Activated CD4-positive, alpha-beta T cell treated with anti-CD3 and anti-CD28 coated beads, Interleukin-2, amount 50 U/mL, for 1 hour (primary cell): Measurements from ENCODE around the gene SMARCD3.

ENCODE experiments used
- DNase-seq: peaks from one replicate; pipeline ENCODE4 v3.0.0-alpha.2; 2020

SMARCD3 gene

GRCh38 chr7:151272405-151272804 is 23.9 kb upstream of the SMARCD3 start:
- no peak for DNase-seq

DNA sequence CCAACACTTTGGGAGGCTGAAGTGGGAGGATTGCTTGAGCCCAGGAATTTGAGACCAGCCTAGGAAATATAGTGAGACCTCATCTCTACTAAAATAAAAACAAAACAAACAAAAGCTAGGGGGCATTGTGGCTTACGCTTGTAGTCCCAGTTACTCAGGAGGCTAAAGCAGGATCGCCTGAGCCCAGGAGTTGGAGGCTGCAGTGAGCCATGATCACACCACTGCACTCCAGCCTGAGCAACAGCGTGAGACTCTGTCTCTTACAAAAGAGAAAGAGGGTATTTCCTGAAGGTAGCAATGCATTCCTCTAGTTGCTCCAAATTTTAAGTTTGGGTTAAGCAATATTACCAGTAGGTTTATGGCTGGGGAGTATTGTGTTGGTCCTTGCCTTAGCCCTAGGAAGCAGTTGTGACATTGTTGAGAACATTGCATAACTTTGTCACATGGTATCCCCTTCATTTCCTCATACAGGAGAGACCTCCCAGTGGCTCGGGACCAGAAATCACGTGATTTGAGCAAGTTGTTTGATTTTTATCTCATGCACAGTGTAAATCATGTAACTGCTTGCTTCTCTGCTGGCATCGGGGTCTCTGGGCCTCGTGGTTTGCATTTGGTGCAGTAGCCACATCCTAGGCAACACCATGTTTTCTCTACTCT is 23.3 kb upstream of the SMARCD3 start:
- no peak for DNase-seq

- DNase-seq: no peak
Measured at GRCh38 chr7:151269511-151269910, 21.0 kb upstream of the SMARCD3 start.

GRCh38 chr7:151265351-151265931 is 16.9 kb upstream of the SMARCD3 start:
- DNase-seq: no peak

DNA sequence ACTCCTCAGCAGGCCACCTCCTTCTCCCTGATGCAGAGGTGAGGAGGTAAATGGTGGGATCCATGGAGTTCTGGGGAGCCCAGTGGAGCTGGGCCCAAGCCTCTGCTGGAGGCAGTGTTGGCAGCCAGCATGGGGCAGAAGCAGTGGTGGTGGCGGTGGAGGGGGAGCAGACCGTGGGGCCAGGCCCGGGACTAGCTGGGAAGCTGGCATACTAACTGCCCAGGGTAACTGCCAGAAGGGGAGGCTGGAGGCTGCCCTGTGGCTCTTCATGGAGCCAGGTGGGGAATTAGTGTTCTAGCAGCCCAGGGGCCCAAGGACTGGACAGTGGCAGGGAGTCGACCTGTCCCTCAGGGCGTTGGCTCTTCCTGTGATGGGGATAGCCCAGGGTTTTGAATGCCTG is 16.1 kb upstream of the SMARCD3 start:
- DNase-seq: no peak

GRCh38 chr7:151261529-151261928 is 13.0 kb upstream of the SMARCD3 start:
- DNase-seq: no peak

GRCh38 chr7:151260883-151261282 is 12.4 kb upstream of the SMARCD3 start:
- no peak for DNase-seq

DNA sequence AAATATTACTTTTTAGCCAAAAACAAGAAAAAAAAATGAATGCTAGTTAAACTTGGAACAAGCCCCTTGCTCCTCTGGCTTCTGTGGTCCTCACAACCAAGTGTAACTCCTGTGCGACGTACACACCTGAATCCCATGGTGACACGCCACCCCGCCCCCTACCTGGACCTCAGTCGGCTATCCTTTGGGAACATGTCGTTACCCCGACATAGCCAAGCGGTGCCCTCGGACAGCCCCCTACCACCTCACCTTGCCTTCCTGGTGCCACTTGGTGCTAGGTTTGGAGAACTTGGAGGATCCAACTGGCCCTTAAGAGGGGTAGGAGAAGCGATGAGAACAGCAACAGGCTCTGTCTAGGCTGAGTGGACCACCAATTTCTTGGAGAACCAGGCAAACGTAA is 12.0 kb upstream of the SMARCD3 start:
- DNase-seq: no peak

GRCh38 chr7:151257990-151258389 is 9.5 kb upstream of the SMARCD3 start:
- no peak for DNase-seq

- no peak for DNase-seq
Measured at GRCh38 chr7:151256410-151257045, 8.0 kb upstream of the SMARCD3 start.

- DNase-seq: no peak
Measured at GRCh38 chr7:151255390-151255789, 6.9 kb upstream of the SMARCD3 start.

GRCh38 chr7:151254851-151255250 is 6.4 kb upstream of the SMARCD3 start:
- DNase-seq: no peak

- no peak for DNase-seq
Measured at GRCh38 chr7:151254316-151254715, 5.8 kb upstream of the SMARCD3 start.

DNA sequence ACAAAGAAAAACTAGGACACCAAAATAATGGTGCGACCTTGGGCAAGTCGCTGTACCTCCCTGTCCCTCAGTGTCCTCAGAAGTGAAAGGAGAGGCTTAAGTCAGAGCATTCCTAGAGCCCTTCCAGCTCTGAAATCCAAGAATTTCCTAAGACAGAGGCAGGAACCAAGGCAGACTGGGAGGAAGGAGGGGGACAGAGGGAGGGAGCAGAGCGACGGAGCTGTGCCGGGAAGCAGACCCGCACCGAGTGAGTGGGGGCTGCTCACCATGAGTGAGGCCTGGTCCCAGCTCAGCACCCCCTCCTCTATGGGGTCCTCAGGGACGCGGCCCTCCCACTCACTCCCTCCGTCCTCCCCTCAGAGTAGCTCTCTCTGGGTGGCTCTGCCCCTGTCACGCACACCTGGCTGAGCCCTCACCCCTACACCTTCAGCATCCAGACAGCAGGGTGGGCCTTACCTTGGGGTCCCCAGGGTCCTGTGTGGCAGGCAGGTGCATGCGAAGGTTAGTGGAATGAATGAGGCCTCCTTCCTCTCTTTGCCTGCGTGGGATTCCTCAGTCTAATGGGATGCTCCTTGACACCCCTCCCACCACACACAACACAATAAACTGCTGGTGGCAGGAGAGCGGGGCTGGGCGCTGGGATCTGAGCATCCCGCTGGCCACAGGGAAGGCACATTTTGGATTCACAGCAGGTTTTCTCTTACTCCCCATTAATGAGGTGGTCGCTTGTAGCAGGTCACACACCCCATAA is 4.6 kb upstream of the SMARCD3 start:
- DNase-seq: no peak

GRCh38 chr7:151252561-151252835 is 4.0 kb upstream of the SMARCD3 start:
- DNase-seq: no peak

- DNase-seq: no peak
Measured at GRCh38 chr7:151251689-151252560, 3.4 kb upstream of the SMARCD3 start.

DNA sequence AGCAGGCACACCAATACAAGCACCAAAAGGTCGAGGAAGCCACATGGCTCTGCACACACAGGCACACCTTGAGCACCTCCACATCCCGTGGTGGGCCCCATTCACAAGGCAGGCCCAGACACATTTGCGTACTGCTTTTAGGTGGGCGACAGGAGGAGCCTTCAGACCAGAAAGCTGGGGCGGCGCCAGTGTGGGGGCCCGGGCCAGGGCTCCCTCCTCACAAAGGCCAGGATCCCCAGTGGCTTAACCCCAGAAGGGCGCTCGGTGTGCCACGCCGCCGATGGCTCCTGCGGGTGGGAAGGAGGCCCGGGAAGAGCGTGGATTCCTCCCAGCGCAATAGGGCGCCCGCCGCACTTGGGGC is 2.8 kb upstream of the SMARCD3 start:
- DNase-seq: no peak

DNA sequence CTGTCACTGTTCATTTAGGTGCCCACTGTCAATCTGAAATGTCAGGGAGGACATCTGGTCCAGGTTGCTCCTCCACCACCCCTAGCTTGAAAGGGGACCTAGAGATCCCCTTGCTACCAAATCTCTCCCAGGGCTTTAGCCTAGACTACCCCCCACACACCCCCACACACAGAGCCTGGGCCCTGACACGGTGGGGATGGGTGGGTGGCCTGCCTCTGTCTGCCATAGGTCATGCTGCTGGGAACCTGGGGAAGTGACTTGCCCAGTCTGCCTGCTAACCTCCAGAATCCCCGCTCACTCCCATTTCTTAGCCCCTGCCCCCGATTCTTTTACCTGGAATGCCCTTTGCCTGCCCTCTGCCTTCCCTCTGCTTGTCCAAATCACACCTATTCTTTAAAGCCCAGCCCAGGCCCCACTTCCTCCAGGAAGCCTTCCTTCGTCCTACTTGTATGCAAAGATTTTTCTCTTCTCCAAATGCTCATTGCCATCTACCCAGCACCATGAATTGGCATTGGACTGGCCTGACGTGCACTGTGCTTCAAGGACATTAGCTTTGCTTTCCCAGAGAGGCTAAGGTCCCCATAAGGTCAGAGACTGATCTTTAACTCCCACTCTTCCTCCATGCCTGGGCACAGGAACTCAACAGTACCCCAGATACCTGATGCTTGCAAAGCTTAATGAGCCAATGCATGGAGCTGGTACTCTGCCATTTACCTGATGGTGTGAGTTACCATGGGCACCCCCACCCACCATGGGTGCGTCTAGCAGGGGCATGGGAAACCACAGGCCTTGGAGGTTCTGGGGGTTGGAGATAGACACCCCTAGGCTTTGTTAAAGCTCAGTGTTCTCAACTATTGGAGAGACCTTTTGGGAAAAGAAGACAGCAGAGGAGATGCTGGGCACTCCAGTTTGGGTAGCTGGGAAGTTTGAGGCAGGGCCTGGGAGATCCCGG is 2.0 kb upstream of the SMARCD3 start:
- DNase-seq: no peak

GRCh38 chr7:151249732-151250072 is 1.2 kb upstream of the SMARCD3 start:
- DNase-seq: no peak

DNA sequence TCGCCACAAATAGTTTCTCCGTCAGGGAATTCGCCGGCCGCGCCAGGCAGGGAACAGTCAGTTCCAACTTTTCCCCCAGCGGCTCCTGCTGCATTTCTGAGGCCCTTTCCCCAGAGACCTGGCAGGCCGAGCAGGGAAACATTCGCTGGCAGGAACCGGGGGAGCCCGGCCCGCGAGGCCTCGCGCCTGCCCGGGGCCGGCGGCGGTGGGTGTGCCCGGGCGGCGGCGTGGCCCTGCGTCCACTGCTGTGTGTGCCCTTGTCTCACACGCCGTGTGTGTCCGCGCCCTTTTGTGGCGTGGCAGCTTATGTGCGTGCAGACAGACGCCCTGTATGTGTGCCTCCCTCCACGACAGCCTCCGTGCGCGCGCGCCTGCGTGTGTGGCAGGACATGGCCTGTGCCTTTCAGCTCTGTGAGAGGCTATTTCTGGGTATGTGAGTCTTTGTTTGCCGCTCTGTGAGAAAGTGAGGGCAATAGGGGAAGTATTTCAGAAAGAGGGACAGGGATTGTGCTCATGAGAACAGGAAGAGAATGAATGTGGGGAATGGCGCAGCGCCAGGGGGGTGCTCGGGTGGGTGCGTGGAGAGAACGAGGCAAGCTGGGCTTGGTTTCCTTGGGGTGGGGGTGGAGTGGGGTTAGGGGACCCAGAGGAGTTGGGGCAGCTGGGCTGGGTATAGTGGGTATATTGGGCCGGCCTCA is 689 bp upstream of the SMARCD3 start:
- DNase-seq: peak; percentile 40

- no peak for DNase-seq
Measured at GRCh38 chr7:151247611-151248345, 716 bp downstream of the SMARCD3 start.
